HL-60 (cell line): ENCODE data around the gene ENO3.

Experiments
- DNase-seq, 2 experiments: peaks; one replicate each; pipeline ENCODE4 v3.0.0-alpha.2; 2010 to 2020; ENCODE audit warnings: low read depth in 1 of 2, low spot score in 1 of 2
- H3K27ac ChIP-seq: fragments of 250-450 bp; sonication (Bioruptor Pico); replicated peaks from 2 replicates; pipeline ENCODE4 v1.5.1; 2020; ENCODE audit warnings: mild to moderate bottlenecking, moderate library complexity
- H3K27me3 ChIP-seq: fragments of 250-450 bp; sonication (Bioruptor Pico); 2 replicates; pipeline ENCODE4 v1.5.1; 2021; ENCODE audit warnings: mild to moderate bottlenecking, moderate library complexity; ENCODE audit not compliant: insufficient read depth, poor library complexity, severe bottlenecking
- H3K4me3 ChIP-seq: replicated peaks from 2 replicates; pipeline ENCODE4 v1.5.1; 2011; ENCODE audit warnings: mild to moderate bottlenecking, control low read depth, low read length; ENCODE audit not compliant: insufficient read depth
- CTCF ChIP-seq: IDR thresholded peaks from one replicate; pipeline ENCODE4 v1.5.1; 2011; ENCODE audit warnings: low read length, control low read depth, inconsistent platforms; ENCODE audit not compliant: insufficient read depth
- GABPA ChIP-seq: IDR thresholded peaks from 2 replicates; pipeline ENCODE4 v1.6.1; 2012; ENCODE audit warnings: low read depth
- POLR2AphosphoS5 ChIP-seq: IDR thresholded peaks from 2 replicates; pipeline ENCODE4 v1.6.1; 2012; ENCODE audit warnings: low read depth
- REST ChIP-seq: IDR thresholded peaks from 2 replicates; pipeline ENCODE4 v1.6.1; 2012; ENCODE audit warnings: low read depth; ENCODE audit not compliant: insufficient replicate concordance
- SPI1 ChIP-seq: IDR thresholded peaks from 2 replicates; pipeline ENCODE4 v1.6.1; 2012; ENCODE audit warnings: low read depth, mild to moderate bottlenecking, borderline replicate concordance

The ENO3 gene

GRCh38 chr17:4971826-4972225 lies 20.9 kb downstream of the ENO3 start:
- TF ChIP-seq REST = no peak
- TF ChIP-seq GABPA = no peak
- TF ChIP-seq POLR2AphosphoS5 = no peak
- TF ChIP-seq SPI1 = no peak
- no peak for TF ChIP-seq CTCF
- DNase-seq = no peak
- H3K27me3 ChIP-seq = no peaks in the 10 kb centered on the region
- H3K27ac ChIP-seq = no peak overlapping the region
- H3K4me3 ChIP-seq = no peak overlapping the region

- no peak for DNase-seq
- Histone ChIP-seq H3K27me3 (no peaks in the 10 kb centered on the region), H3K4me3 (no peak overlapping the region), H3K27ac (no peak overlapping the region)
- TF ChIP-seq CTCF (no peak), GABPA (no peak), SPI1 (no peak), REST (no peak)
These were observed 21.4 kb downstream of the ENO3 start for GRCh38 chr17:4972322-4972721.

- DNase-seq = no peak
- no peaks in the 10 kb centered on the region for H3K27me3 ChIP-seq
- H3K4me3 ChIP-seq = no peak overlapping the region
- TF ChIP-seq POLR2AphosphoS5 = no peak
- no peak for TF ChIP-seq SPI1
- TF ChIP-seq REST = no peak
- no peak for TF ChIP-seq CTCF
- TF ChIP-seq GABPA = no peak
- H3K27ac ChIP-seq = no peak overlapping the region
These were observed 21.8 kb downstream of the ENO3 start for GRCh38 chr17:4972752-4973151.
